HepG2 (cell line): ENCODE data around the gene LIPC.

Experiments used
- KAT8 ChIP-seq: IDR thresholded peaks from 2 replicates; pipeline ENCODE4 v1.6.1; 2016; ENCODE audit warnings: missing genetic modification reagents, missing compliant biosample characterization
- POLR2AphosphoS5 ChIP-seq: IDR thresholded peaks from 2 replicates; pipeline ENCODE4 v1.6.1; 2012; ENCODE audit warnings: low read depth, low read length
- RAD21 ChIP-seq: fragments of 450-650 bp; formaldehyde crosslinking; IDR thresholded peaks from 2 replicates; pipeline ENCODE4 v1.5.0; 2020; ENCODE audit warnings: mild to moderate bottlenecking
- ZNF331 ChIP-seq: sonication (generic); formaldehyde crosslinking; IDR thresholded peaks from 2 replicates; pipeline ENCODE4 v1.4.0; 2020; ENCODE audit warnings: missing genetic modification reagents
- TF ChIP-seq, protein P1 (sequence below): sonication (generic); formaldehyde crosslinking; IDR thresholded peaks from 2 replicates; pipeline ENCODE4; 2020; ENCODE audit warnings: missing genetic modification reagents, mild to moderate bottlenecking, borderline replicate concordance
- TF ChIP-seq, protein P2 (sequence below): sonication (generic); formaldehyde crosslinking; IDR thresholded peaks from 2 replicates; pipeline ENCODE4 v1.5.0; 2020; ENCODE audit warnings: mild to moderate bottlenecking, missing genetic modification reagents, moderate library complexity

DNA sequence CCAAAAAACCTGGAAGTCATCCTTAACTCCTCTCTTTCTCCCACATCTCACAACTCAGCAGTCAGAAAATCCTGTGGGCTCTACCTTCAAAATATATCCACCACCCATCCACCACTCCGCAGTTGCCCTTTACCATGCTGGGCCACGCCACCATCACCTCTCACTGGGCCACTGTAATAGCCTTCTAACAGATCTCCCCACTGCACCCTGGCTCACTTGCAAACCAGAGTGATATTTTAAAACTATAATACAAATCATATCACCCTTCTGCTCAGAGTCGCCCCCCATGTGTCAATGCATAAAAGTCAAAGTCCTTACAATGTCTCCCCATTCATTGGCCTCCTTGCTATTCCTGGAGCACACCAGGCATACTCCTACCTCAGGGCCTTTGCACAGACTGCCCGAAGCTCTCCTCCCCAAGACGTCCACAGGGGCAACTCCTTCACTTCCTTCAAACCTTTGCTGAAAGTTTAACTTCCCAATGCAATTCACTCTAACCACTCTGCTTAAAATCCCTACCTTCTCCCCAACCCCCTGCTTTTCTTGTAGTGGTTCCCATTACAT is 1.5 kb upstream of the LIPC start:
- TF ChIP-seq, protein P1, sequence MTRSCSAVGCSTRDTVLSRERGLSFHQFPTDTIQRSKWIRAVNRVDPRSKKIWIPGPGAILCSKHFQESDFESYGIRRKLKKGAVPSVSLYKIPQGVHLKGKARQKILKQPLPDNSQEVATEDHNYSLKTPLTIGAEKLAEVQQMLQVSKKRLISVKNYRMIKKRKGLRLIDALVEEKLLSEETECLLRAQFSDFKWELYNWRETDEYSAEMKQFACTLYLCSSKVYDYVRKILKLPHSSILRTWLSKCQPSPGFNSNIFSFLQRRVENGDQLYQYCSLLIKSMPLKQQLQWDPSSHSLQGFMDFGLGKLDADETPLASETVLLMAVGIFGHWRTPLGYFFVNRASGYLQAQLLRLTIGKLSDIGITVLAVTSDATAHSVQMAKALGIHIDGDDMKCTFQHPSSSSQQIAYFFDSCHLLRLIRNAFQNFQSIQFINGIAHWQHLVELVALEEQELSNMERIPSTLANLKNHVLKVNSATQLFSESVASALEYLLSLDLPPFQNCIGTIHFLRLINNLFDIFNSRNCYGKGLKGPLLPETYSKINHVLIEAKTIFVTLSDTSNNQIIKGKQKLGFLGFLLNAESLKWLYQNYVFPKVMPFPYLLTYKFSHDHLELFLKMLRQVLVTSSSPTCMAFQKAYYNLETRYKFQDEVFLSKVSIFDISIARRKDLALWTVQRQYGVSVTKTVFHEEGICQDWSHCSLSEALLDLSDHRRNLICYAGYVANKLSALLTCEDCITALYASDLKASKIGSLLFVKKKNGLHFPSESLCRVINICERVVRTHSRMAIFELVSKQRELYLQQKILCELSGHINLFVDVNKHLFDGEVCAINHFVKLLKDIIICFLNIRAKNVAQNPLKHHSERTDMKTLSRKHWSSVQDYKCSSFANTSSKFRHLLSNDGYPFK = no peak
- TF ChIP-seq, protein P2, sequence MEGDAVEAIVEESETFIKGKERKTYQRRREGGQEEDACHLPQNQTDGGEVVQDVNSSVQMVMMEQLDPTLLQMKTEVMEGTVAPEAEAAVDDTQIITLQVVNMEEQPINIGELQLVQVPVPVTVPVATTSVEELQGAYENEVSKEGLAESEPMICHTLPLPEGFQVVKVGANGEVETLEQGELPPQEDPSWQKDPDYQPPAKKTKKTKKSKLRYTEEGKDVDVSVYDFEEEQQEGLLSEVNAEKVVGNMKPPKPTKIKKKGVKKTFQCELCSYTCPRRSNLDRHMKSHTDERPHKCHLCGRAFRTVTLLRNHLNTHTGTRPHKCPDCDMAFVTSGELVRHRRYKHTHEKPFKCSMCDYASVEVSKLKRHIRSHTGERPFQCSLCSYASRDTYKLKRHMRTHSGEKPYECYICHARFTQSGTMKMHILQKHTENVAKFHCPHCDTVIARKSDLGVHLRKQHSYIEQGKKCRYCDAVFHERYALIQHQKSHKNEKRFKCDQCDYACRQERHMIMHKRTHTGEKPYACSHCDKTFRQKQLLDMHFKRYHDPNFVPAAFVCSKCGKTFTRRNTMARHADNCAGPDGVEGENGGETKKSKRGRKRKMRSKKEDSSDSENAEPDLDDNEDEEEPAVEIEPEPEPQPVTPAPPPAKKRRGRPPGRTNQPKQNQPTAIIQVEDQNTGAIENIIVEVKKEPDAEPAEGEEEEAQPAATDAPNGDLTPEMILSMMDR (CRISPR knock-in tag) = no peak
- TF ChIP-seq ZNF331 (no peak), KAT8 (CRISPR knock-in tag) (no peak), RAD21 (CRISPR knock-in tag) (no peak), POLR2AphosphoS5 (no peak)
